Measurements from ENCODE around the gene RPL11. TPM values are rescaled to one million over a fixed set of nuclear protein-coding genes. Genes with fewer than 3 reads are reported as not detected.

The RPL11 gene
- total and polyA plus RNA-seq, 2 donors from 2014 or later: 829 to 2,056 TPM

- peak overlapping the region in 1 of 3 donors; percentile 86 for H3K4me3 ChIP-seq (ENCODE audit: low read length in 3 of 3)
- DNase-seq (no peak), FAIRE-seq (no peak)
- peaks cover 4 to 16% (median 16%) of the 10 kb centered on the region in 3 donors for H3K4me1 ChIP-seq (ENCODE audit: control insufficient read depth in 2 of 3, insufficient read depth in 2 of 3, low read depth in 1 of 3, low read length in 3 of 3)
- peaks cover 16 to 54% (median 31%) of the 10 kb centered on the region in 3 donors for H3K36me3 ChIP-seq (ENCODE audit: control insufficient read depth in 2 of 3, insufficient read depth in 3 of 3, low read length in 3 of 3)
- H3K27me3 ChIP-seq (ENCODE audit: control insufficient read depth, insufficient read depth, low read length): no peaks in the 10 kb centered on the region
- no peak overlapping the region for H3K27ac ChIP-seq (ENCODE audit: low read depth in 2 of 2, low read length in 2 of 2)
- TF ChIP-seq CTCF (IDR thresholded peaks at IDR 0.05; ENCODE audit: borderline replicate concordance, extremely low read depth, insufficient read depth): no peak
- peak overlapping the region in 2 of 3 donors; percentile 20 to 99 for H3K9ac ChIP-seq (ENCODE audit: low read length in 3 of 3)
- no peaks in the 10 kb centered on the region for H3K9me3 ChIP-seq (ENCODE audit: control insufficient read depth in 2 of 3, insufficient read depth in 1 of 3, low read length in 3 of 3)
- intact Hi-C loops (cut with DNase I): no loop called here
These were observed 2.0 kb downstream of the RPL11 start for GRCh38 chr1:23693599-23693998.

GRCh38 chr1:23694371-23694770 lies 2.8 kb downstream of the RPL11 start:
- H3K27me3 ChIP-seq (ENCODE audit: control insufficient read depth, insufficient read depth, low read length): no peaks in the 10 kb centered on the region
- H3K9ac ChIP-seq (ENCODE audit: low read length in 3 of 3): no peak overlapping the region
- no peak for FAIRE-seq

DNA sequence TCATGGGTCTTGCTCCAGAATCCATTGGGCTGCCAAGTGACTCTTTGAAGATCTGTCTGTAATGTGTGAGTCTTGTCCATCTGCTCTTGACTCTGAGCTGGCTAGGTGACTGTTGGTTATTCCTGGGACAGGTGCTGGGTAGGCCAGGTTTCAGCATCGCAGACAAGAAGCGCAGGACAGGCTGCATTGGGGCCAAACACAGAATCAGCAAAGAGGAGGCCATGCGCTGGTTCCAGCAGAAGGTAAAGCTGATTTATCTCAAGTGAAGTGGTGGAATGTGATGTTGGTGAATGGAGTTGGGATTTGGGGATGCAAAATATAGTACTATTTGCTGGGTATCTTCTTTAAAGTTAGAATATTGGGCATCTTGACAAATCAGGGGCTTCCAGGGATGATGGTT lies 4.1 kb downstream of the RPL11 start:
- Histone ChIP-seq H3K27me3 (ENCODE audit: control insufficient read depth, insufficient read depth, low read length) (no peaks in the 10 kb centered on the region), H3K9me3 (ENCODE audit: control insufficient read depth in 2 of 3, insufficient read depth in 1 of 3, low read length in 3 of 3) (no peaks in the 10 kb centered on the region), H3K4me1 (ENCODE audit: control insufficient read depth in 2 of 3, insufficient read depth in 2 of 3, low read depth in 1 of 3, low read length in 3 of 3) (peaks cover 4 to 18% (median 17%) of the 10 kb centered on the region in 3 donors), H3K27ac (ENCODE audit: low read depth in 2 of 2, low read length in 2 of 2) (no peak overlapping the region), H3K36me3 (ENCODE audit: control insufficient read depth in 2 of 3, insufficient read depth in 3 of 3, low read length in 3 of 3) (peaks cover 18 to 72% (median 40%) of the 10 kb centered on the region in 3 donors), H3K9ac (ENCODE audit: low read length in 3 of 3) (no peak overlapping the region), H3K4me3 (ENCODE audit: low read length in 3 of 3) (no peak overlapping the region)
- FAIRE-seq: no peak
- intact Hi-C loops (cut with DNase I): no loop called here
- no peak for TF ChIP-seq CTCF (IDR thresholded peaks at IDR 0.05; ENCODE audit: borderline replicate concordance, extremely low read depth, insufficient read depth)
- no peak for DNase-seq

More at GRCh38 chr1:23694371-23694770, 2.8 kb downstream of the RPL11 start:
- DNase-seq: no peak
- intact Hi-C loops (cut with DNase I): no loop called here
- peaks cover 18 to 59% (median 32%) of the 10 kb centered on the region in 3 donors for H3K36me3 ChIP-seq (ENCODE audit: control insufficient read depth in 2 of 3, insufficient read depth in 3 of 3, low read length in 3 of 3)
- no peaks in the 10 kb centered on the region for H3K9me3 ChIP-seq (ENCODE audit: control insufficient read depth in 2 of 3, insufficient read depth in 1 of 3, low read length in 3 of 3)
- peaks cover 4 to 17% (median 16%) of the 10 kb centered on the region in 3 donors for H3K4me1 ChIP-seq (ENCODE audit: control insufficient read depth in 2 of 3, insufficient read depth in 2 of 3, low read depth in 1 of 3, low read length in 3 of 3)
- H3K27ac ChIP-seq (ENCODE audit: low read depth in 2 of 2, low read length in 2 of 2): no peak overlapping the region
- H3K4me3 ChIP-seq (ENCODE audit: low read length in 3 of 3): no peak overlapping the region
- no peak for TF ChIP-seq CTCF (IDR thresholded peaks at IDR 0.05; ENCODE audit: borderline replicate concordance, extremely low read depth, insufficient read depth)
